ENCODE results near the gene ASCC2.

DNA sequence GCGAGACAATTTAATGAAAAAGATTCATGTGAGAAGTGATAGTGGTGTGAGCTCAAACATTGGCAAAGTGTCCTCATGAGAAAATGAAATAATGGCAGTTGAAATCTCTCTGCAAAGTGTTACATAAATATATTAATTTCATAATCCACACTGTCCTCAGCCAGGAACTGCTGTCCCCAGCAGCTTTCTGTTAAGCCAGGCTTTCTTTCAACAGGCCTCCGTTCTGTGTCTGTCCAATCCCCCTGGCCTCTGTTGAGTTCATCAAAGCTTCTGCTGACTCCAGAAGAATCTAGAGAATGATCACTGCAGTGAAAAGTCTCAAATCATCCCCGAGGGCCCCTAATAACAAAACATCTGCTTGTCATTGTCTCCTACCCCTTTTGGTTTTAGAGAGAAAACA lies 10.0 kb upstream of the ASCC2 start:
- TF ChIP-seq ZNF423 (CRISPR knock-in tag; IDR thresholded peaks at IDR 0.05) = no peak
- TF ChIP-seq ZNF263 (CRISPR knock-in tag; IDR thresholded peaks at IDR 0.05; ENCODE audit: low read depth) = no peak

Measured in WTC11 (cell line).